Measurements from ENCODE around the gene APP.

GRCh38 chr21:25960402-25960801 lies 210.2 kb downstream of the APP start:
- no peak for TF ChIP-seq REST (IDR thresholded peaks at IDR 0.05; ENCODE audit: insufficient replicate concordance, low read depth)
- TF ChIP-seq, protein P1, sequence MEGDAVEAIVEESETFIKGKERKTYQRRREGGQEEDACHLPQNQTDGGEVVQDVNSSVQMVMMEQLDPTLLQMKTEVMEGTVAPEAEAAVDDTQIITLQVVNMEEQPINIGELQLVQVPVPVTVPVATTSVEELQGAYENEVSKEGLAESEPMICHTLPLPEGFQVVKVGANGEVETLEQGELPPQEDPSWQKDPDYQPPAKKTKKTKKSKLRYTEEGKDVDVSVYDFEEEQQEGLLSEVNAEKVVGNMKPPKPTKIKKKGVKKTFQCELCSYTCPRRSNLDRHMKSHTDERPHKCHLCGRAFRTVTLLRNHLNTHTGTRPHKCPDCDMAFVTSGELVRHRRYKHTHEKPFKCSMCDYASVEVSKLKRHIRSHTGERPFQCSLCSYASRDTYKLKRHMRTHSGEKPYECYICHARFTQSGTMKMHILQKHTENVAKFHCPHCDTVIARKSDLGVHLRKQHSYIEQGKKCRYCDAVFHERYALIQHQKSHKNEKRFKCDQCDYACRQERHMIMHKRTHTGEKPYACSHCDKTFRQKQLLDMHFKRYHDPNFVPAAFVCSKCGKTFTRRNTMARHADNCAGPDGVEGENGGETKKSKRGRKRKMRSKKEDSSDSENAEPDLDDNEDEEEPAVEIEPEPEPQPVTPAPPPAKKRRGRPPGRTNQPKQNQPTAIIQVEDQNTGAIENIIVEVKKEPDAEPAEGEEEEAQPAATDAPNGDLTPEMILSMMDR (IDR thresholded peaks at IDR 0.05; ENCODE audit: insufficient read depth, low read length) = no peak
- TF ChIP-seq GABPA (IDR thresholded peaks at IDR 0.05; ENCODE audit: low read depth) = no peak
- TF ChIP-seq SPI1 (IDR thresholded peaks at IDR 0.05; ENCODE audit: borderline replicate concordance, low read depth) = no peak
